Measurements from ENCODE around the gene PLK5. TPM values are rescaled to one million over a fixed set of nuclear protein-coding genes. Genes with fewer than 3 reads are reported as not detected.

Gene PLK5
- total RNA-seq, 1 experiment from 2014 or later: 0.57 TPM

- H3K23me2 ChIP-seq (ENCODE audit: insufficient read length, low read depth, low read length, poor library complexity, severe bottlenecking): peaks cover 2% of the 10 kb centered on the region
- H3T11ph ChIP-seq (ENCODE audit: low read length): no peak overlapping the region
- H2AFZ ChIP-seq (ENCODE audit: low read length): no peak overlapping the region
- H3K9ac ChIP-seq (ENCODE audit: extremely low read depth, insufficient read length, low read length): no peak overlapping the region
- no peaks in the 10 kb centered on the region for H3K36me3 Mint-ChIP-seq (ENCODE audit: insufficient read depth in 1 of 3, low read depth in 3 of 3)
- DNase-seq: no peak
- H2AK5ac ChIP-seq (ENCODE audit: insufficient read length, low read length): no peak overlapping the region
- no peak overlapping the region for H2BK5ac ChIP-seq (ENCODE audit: insufficient read length, low read length)
- no peak overlapping the region for H4K91ac ChIP-seq (ENCODE audit: insufficient read length, low read depth, low read length)
- H3K14ac ChIP-seq (ENCODE audit: insufficient read depth, low read length): no peak overlapping the region
- no peak overlapping the region for H3K56ac ChIP-seq (ENCODE audit: insufficient read length, low read depth, low read length)
- H2BK15ac ChIP-seq (ENCODE audit: low read depth, low read length): no peak overlapping the region
- H3K4me1 ChIP-seq (ENCODE audit: insufficient read depth, low read length): no peaks in the 10 kb centered on the region
- H3K27me3 Mint-ChIP-seq (ENCODE audit: low read depth): peaks cover 64% of the 10 kb centered on the region
- H3K27ac ChIP-seq (ENCODE audit: insufficient read length, low read depth, low read length): no peak overlapping the region
- H2BK12ac ChIP-seq (ENCODE audit: insufficient read length, low read depth, low read length): no peak overlapping the region
- no peak overlapping the region for H3K4me3 Mint-ChIP-seq
- peaks cover 3% of the 10 kb centered on the region for H4K20me1 ChIP-seq (ENCODE audit: control insufficient read depth, insufficient read depth, insufficient read length)
- H3K4me2 ChIP-seq (ENCODE audit: insufficient read depth, insufficient read length, low read length): no peak overlapping the region
- H3K79me2 ChIP-seq (ENCODE audit: insufficient read depth, low read length): no peaks in the 10 kb centered on the region
- H3K4ac ChIP-seq (ENCODE audit: low read depth, low read length): no peak overlapping the region
- H3K79me1 ChIP-seq (ENCODE audit: insufficient read depth, low read depth, low read length, poor library complexity, severe bottlenecking): no peaks in the 10 kb centered on the region
- no peak overlapping the region for H4K8ac ChIP-seq (replicated peaks; ENCODE audit: insufficient read length, low read depth, low read length)
- no peak overlapping the region for H2BK20ac ChIP-seq (ENCODE audit: low read depth, low read length, poor library complexity, severe bottlenecking)
- WGBS (ENCODE audit: extremely low coverage, insufficient read length, low lambda C conversion rate): no CpG with 5 or more reads among the region's 18 CpGs
- peaks cover 6 to 7% of the 10 kb centered on the region in 2 experiments; a peak in 3 of 4 replicates for H3K4me1 Mint-ChIP-seq
- peaks cover 0 to 6% of the 10 kb centered on the region in 2 experiments; a peak in 3 of 5 replicates for H3K9me3 Mint-ChIP-seq
- H4K5ac ChIP-seq (ENCODE audit: insufficient read length, low read depth, low read length): no peak overlapping the region
- no peak overlapping the region for H3K23ac ChIP-seq (ENCODE audit: insufficient read length, low read depth, low read length)
- no peaks in the 10 kb centered on the region for H3K9me3 ChIP-seq (ENCODE audit: control insufficient read depth, low read depth, low read length)
- H3K27me3 ChIP-seq (ENCODE audit: insufficient read depth, low read length): peaks cover 16% of the 10 kb centered on the region; the same call in 1 of the 2 replicates
- no peak overlapping the region for H3K27ac Mint-ChIP-seq
- TF ChIP-seq, protein P1, sequence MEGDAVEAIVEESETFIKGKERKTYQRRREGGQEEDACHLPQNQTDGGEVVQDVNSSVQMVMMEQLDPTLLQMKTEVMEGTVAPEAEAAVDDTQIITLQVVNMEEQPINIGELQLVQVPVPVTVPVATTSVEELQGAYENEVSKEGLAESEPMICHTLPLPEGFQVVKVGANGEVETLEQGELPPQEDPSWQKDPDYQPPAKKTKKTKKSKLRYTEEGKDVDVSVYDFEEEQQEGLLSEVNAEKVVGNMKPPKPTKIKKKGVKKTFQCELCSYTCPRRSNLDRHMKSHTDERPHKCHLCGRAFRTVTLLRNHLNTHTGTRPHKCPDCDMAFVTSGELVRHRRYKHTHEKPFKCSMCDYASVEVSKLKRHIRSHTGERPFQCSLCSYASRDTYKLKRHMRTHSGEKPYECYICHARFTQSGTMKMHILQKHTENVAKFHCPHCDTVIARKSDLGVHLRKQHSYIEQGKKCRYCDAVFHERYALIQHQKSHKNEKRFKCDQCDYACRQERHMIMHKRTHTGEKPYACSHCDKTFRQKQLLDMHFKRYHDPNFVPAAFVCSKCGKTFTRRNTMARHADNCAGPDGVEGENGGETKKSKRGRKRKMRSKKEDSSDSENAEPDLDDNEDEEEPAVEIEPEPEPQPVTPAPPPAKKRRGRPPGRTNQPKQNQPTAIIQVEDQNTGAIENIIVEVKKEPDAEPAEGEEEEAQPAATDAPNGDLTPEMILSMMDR (conservative IDR thresholded peaks at IDR 0.05): no peak
- H3K18ac ChIP-seq (ENCODE audit: insufficient read length, low read depth, low read length): no peak overlapping the region
- no peak overlapping the region for H2BK120ac ChIP-seq (ENCODE audit: low read depth, low read length, poor library complexity, severe bottlenecking)
Measured at GRCh38 chr19:1526979-1527649, 3.2 kb downstream of the PLK5 start.
